HCT116 (cell line): ENCODE data around the gene RET. TPM values are rescaled to one million over a fixed set of nuclear protein-coding genes. Genes with fewer than 3 reads are reported as not detected.

Experiments
- ATAC-seq: fragments of 200-7000 bp; cut with Tn5 transposase; 2 replicates; pipeline ENCODE4 v1.9.1; 2020; ENCODE audit warnings: mild to moderate bottlenecking, moderate library complexity
- BruUV-seq: library from RNA; stranded (reverse); fragments of 400-500 nt; replicated peaks from 2 replicates; lab custom pipeline; 2021; lab: Mats Ljungman, UMichigan
- CTCF ChIA-PET: fragments of 300-600 bp; sonication (Branson Sonifier 250); formaldehyde crosslinking; loops from one replicate; lab custom pipeline; 2021; ENCODE audit warnings: antibody characterized with exemption; lab: Charles Lee
- POLR2A ChIA-PET: fragments of 300-600, 350-600 bp; sonication (Branson Sonifier 250); formaldehyde crosslinking; loops from one replicate; lab custom pipeline; 2021; ENCODE audit warnings: antibody characterized with exemption; lab: Charles Lee
- RAD21 ChIA-PET, 2 experiments: fragments of 300-600 bp; sonication (Branson Sonifier 250); formaldehyde crosslinking; loops; one replicate each; lab custom pipeline; 2023; ENCODE audit warnings: low total read pairs in 2 of 2; ENCODE audit not compliant: uncharacterized antibody in 2 of 2, unreplicated experiment in 2 of 2, low non-redundant PET in 1 of 2; lab: Charles Lee
- DNase-seq: peaks from one replicate; pipeline ENCODE4 v3.0.0-alpha.2; 2010; ENCODE audit warnings: low read depth, low spot score
- H2AFZ ChIP-seq: fragments of 200-600 bp; shearing (Covaris generic), sonication (generic); 2 replicates; pipeline ENCODE4 v1.6.1; 2017; ENCODE audit warnings: low read depth, mixed run types, mixed read lengths, antibody characterized with exemption, low read length; ENCODE audit not compliant: poor library complexity, severe bottlenecking
- H3K27ac ChIP-seq: 2 replicates; pipeline ENCODE4 v1.5.1; 2012; ENCODE audit warnings: low read depth, low read length
- H3K27me3 ChIP-seq: fragments of 200-600 bp; sonication (generic); 2 replicates; pipeline ENCODE4 v1.6.1; 2016; ENCODE audit warnings: mixed run types, low read length, mixed read lengths; ENCODE audit not compliant: insufficient read depth
- H3K36me3 ChIP-seq, 2 experiments: fragments of 200-500 bp in 1 of 2; fragments of 200-600 bp in 1 of 2; sonication (Bioruptor generic) in 1 of 2; sonication (generic) in 1 of 2; 2 replicates each; pipeline versions ENCODE4 v1.5.1 to v1.6.1; 2014 to 2016; ENCODE audit warnings: low read length in 2 of 2, inconsistent platforms in 1 of 2, mixed read lengths in 1 of 2, mixed run types in 1 of 2; ENCODE audit not compliant: insufficient read depth in 2 of 2, control insufficient read depth in 1 of 2
- H3K4me1 ChIP-seq, 2 experiments: fragments of 200-600 bp in 1 of 2; sonication (generic) in 1 of 2; 2 replicates each; pipeline versions ENCODE4 v1.5.1 to v1.6.1; 2012 to 2017; ENCODE audit warnings: low read length in 2 of 2, inconsistent platforms in 1 of 2, mild to moderate bottlenecking in 1 of 2, mixed read lengths in 1 of 2, mixed run types in 1 of 2, moderate library complexity in 1 of 2; ENCODE audit not compliant: insufficient read depth in 2 of 2, control insufficient read depth in 1 of 2
- H3K4me2 ChIP-seq: fragments of 200-600 bp; sonication (generic); 2 replicates; pipeline ENCODE4 v1.6.1; 2017; ENCODE audit warnings: mixed run types, low read length, mixed read lengths
- H3K4me3 ChIP-seq, 2 experiments: fragments of 200-600 bp in 1 of 2; sonication (generic) in 1 of 2; replicated peaks in 1 of 2; 2 replicates each; pipeline ENCODE4 v1.5.1; 2011 to 2016; ENCODE audit warnings: low read length in 2 of 2, control low read depth in 1 of 2, low read depth in 1 of 2, mild to moderate bottlenecking in 1 of 2, mixed read lengths in 1 of 2, mixed run types in 1 of 2
- H3K79me2 ChIP-seq: fragments of 200-600 bp; sonication (generic); 2 replicates; pipeline ENCODE4 v1.6.1; 2017; ENCODE audit warnings: mild to moderate bottlenecking, mixed run types, low read length, moderate library complexity, mixed read lengths; ENCODE audit not compliant: insufficient read depth
- H3K9ac ChIP-seq: fragments of 200-600 bp; sonication (generic); 2 replicates; pipeline ENCODE4 v1.6.1; 2016; ENCODE audit warnings: low read length, mixed read lengths
- H3K9me2 ChIP-seq: fragments of 200-600 bp; sonication (generic), shearing (Covaris generic); 2 replicates; pipeline ENCODE4 v1.6.1; 2017; ENCODE audit warnings: mixed run types, mild to moderate bottlenecking, moderate library complexity; ENCODE audit not compliant: insufficient read depth
- H3K9me3 ChIP-seq, 2 experiments: fragments of 200-500 bp in 1 of 2; fragments of 200-600 bp in 1 of 2; sonication (Bioruptor generic) in 1 of 2; sonication (generic) in 1 of 2; 2 replicates each; pipeline ENCODE4 v1.6.1; 2014 to 2017; ENCODE audit warnings: low read length in 2 of 2, mixed read lengths in 2 of 2, inconsistent platforms in 1 of 2, low read depth in 1 of 2, mild to moderate bottlenecking in 1 of 2, mixed run types in 1 of 2, moderate library complexity in 1 of 2; ENCODE audit not compliant: control insufficient read depth in 1 of 2, insufficient read depth in 1 of 2
- H4K20me1 ChIP-seq: fragments of 200-600 bp; sonication (generic), shearing (Covaris generic); 2 replicates; pipeline ENCODE4 v1.6.1; 2017; ENCODE audit warnings: mixed run types, mild to moderate bottlenecking, moderate library complexity; ENCODE audit not compliant: insufficient read depth
- CBX3 ChIP-seq: IDR thresholded peaks from 2 replicates; pipeline ENCODE4 v1.6.1; 2012; ENCODE audit warnings: low read depth
- ELF1 ChIP-seq: IDR thresholded peaks from 2 replicates; pipeline ENCODE4 v1.6.1; 2012; ENCODE audit warnings: low read depth, borderline replicate concordance
- FOSL1 ChIP-seq: IDR thresholded peaks from 2 replicates; pipeline ENCODE4 v1.6.1; 2012; ENCODE audit warnings: low read depth
- POLR2AphosphoS5 ChIP-seq: IDR thresholded peaks from 2 replicates; pipeline ENCODE4 v1.6.1; 2011; ENCODE audit warnings: mild to moderate bottlenecking, low read depth, low read length, moderate library complexity
- SIN3A ChIP-seq: IDR thresholded peaks from 2 replicates; pipeline ENCODE4 v1.6.1; 2012; ENCODE audit warnings: low read depth
- SRF ChIP-seq: IDR thresholded peaks from 2 replicates; pipeline ENCODE4 v1.6.1; 2012; ENCODE audit warnings: low read depth
- TCF7L2 ChIP-seq: IDR thresholded peaks from 2 replicates; pipeline ENCODE4 v1.7.0; 2011; ENCODE audit warnings: borderline replicate concordance, inconsistent platforms; ENCODE audit not compliant: insufficient read depth, insufficient read length; ENCODE audit errors: extremely low read depth
- YY1 ChIP-seq: IDR thresholded peaks from 2 replicates; pipeline ENCODE4 v1.6.1; 2011; ENCODE audit warnings: low read length, low read depth, moderate library complexity, mild to moderate bottlenecking; ENCODE audit not compliant: insufficient replicate concordance; ENCODE audit errors: extremely low read depth
- ZNF274 ChIP-seq: fragments of 200-500 bp; sonication (Bioruptor generic); IDR thresholded peaks from 2 replicates; pipeline ENCODE4 v1.6.1; 2014; ENCODE audit warnings: mild to moderate bottlenecking, low read depth, low read length, inconsistent platforms
- intact Hi-C: fragments of 100-400 bp; cut with micrococcal nuclease; formaldehyde crosslinking; loops from 2 replicates; pipeline ENCODE4 v1.10.0; 2022
- total RNA-seq: library from RNA; stranded (reverse); gene quantifications from one replicate; pipeline ENCODE4 v1.2.1, GENCODE V29; 2021; ENCODE audit not compliant: unreplicated experiment
- TF ChIP-seq, protein P1 (sequence below): IDR thresholded peaks from 2 replicates; pipeline ENCODE4 v1.6.1; 2012
- TF ChIP-seq, protein P2 (sequence below): IDR thresholded peaks from 2 replicates; pipeline ENCODE4 v1.6.1; 2012; ENCODE audit warnings: low read depth
- TF ChIP-seq, protein P3 (sequence below): IDR thresholded peaks from 2 replicates; pipeline ENCODE4 v1.6.1; 2012

Gene RET
- total RNA-seq, 1 experiment from 2014 or later = 5.9 TPM

DNA sequence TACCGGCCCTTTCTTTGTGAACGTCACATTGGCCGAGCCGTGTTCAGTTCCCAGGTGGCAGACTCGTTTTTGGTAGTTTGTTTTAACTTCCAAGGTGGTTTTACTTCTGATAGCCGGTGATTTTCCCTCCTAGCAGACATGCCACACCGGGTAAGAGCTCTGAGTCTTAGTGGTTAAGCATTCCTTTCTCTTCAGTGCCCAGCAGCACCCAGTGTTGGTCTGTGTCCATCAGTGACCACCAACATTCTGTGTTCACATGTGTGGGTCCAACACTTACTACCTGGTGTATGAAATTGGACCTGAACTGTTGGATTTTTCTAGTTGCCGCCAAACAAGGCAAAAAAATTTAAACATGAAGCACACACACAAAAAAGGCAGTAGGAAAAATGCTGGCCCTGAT, 51.5 kb downstream of the RET start:
- Histone ChIP-seq H3K79me2 (no peaks in the 10 kb centered on the region), H2AFZ (no peak overlapping the region), H3K4me3 (no peak overlapping the region), H3K27me3 (no peaks in the 10 kb centered on the region), H3K9ac (no peak overlapping the region), H4K20me1 (no peaks in the 10 kb centered on the region), H3K4me2 (no peak overlapping the region), H3K36me3 (no peaks in the 10 kb centered on the region), H3K4me1 (peaks cover 10 to 14% of the 10 kb centered on the region in 2 experiments), H3K9me2 (no peaks in the 10 kb centered on the region), H3K9me3 (no peaks in the 10 kb centered on the region), H3K27ac (no peak overlapping the region)
- no peak for DNase-seq
- BruUV-seq = no TSS peak
- intact Hi-C loops = no loop called here
- ChIA-PET RAD21 (no interaction called here), POLR2A (no interaction called here), CTCF (no interaction called here)
- no peak for ATAC-seq
- TF ChIP-seq FOSL1 (no peak), YY1 (no peak), POLR2AphosphoS5 (no peak), SIN3A (no peak), CBX3 (no peak), SRF (no peak), ZNF274 (no peak), TCF7L2 (no peak), ELF1 (no peak)
- TF ChIP-seq, protein P1, sequence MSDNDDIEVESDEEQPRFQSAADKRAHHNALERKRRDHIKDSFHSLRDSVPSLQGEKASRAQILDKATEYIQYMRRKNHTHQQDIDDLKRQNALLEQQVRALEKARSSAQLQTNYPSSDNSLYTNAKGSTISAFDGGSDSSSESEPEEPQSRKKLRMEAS = no peak
- TF ChIP-seq, protein P2, sequence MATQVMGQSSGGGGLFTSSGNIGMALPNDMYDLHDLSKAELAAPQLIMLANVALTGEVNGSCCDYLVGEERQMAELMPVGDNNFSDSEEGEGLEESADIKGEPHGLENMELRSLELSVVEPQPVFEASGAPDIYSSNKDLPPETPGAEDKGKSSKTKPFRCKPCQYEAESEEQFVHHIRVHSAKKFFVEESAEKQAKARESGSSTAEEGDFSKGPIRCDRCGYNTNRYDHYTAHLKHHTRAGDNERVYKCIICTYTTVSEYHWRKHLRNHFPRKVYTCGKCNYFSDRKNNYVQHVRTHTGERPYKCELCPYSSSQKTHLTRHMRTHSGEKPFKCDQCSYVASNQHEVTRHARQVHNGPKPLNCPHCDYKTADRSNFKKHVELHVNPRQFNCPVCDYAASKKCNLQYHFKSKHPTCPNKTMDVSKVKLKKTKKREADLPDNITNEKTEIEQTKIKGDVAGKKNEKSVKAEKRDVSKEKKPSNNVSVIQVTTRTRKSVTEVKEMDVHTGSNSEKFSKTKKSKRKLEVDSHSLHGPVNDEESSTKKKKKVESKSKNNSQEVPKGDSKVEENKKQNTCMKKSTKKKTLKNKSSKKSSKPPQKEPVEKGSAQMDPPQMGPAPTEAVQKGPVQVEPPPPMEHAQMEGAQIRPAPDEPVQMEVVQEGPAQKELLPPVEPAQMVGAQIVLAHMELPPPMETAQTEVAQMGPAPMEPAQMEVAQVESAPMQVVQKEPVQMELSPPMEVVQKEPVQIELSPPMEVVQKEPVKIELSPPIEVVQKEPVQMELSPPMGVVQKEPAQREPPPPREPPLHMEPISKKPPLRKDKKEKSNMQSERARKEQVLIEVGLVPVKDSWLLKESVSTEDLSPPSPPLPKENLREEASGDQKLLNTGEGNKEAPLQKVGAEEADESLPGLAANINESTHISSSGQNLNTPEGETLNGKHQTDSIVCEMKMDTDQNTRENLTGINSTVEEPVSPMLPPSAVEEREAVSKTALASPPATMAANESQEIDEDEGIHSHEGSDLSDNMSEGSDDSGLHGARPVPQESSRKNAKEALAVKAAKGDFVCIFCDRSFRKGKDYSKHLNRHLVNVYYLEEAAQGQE = no peak
- TF ChIP-seq, protein P3, sequence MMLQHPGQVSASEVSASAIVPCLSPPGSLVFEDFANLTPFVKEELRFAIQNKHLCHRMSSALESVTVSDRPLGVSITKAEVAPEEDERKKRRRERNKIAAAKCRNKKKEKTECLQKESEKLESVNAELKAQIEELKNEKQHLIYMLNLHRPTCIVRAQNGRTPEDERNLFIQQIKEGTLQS = no peak
